GM18520 (cell line): ENCODE measurements around the gene FOXO4.

ENCODE experiments used
- ATAC-seq: cut with Tn5 transposase; IDR thresholded peaks from one replicate; pipeline ENCODE4 v1.9.1; 2021; ENCODE audit not compliant: unreplicated experiment

FOXO4 gene

DNA sequence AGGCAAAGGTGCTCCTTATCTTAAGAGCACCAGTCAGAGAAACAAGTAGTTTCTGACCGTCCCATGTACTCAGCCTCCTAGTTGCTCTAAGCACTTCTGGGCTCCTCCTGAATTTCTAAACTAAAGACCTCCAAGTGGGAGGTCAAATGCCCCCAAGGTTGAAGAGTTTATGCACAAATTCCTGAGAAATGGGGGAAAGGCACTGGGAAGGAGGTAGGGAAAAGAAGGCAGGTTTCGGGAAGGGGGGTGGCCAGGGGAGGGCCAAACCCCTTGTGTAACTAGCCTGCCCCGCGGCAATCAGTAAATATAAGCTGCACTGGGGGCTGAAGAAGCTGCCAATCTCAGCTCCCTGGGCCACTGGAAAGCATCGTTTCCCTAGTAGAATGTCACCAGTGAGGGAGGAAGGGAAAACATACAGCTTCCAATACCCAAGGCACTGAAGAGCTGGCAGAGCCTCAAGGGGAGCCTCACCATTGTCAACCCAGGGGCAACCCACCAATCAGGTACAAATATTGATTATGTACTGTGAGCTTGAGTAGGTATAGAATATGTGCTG is 3.4 kb downstream of the FOXO4 start:
- ATAC-seq, result no peak

DNA sequence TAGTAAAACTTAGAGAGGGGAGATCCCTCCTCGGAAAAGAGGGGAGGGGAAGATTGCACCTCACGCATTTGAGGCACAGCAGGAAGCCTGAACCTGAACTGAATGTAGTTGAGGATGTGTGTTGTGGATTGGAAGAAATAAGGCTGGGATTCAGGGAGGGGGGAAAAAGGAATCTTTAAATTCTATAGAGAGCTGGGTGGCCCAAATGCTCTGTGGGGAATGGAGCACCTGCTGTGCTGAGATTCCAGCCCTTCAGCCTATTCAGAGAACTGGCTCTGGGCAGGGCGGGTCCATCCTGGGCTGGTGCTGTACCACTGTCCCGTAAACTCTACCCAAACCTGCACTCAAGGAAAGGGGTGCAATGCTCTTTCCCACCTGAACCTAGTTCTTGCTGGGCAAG is 4.1 kb downstream of the FOXO4 start:
- ATAC-seq, result no peak

- ATAC-seq, result no peak
Observed at GRCh38 chrX:71100581-71101505, 5.2 kb downstream of the FOXO4 start.

DNA sequence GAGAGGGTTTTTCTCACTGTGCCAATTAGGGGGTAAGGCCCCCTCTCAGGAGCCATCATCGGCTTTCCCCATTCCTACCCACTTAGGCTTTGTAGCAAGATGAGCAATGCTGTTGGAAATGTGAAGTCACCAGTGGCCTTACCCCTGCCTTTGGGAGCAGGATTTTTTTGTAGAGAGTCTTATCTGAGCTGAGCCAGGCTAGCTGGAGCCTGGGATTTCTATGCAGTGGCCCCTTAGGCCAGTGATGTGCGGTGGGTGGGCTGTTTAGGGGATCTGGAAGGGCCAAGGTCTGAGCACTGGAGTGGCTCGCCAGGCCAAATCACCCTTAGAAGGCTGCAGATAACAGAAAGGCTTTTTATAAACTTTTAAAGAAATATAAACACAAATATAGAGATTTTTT is 6.6 kb downstream of the FOXO4 start:
- ATAC-seq, result no peak

DNA sequence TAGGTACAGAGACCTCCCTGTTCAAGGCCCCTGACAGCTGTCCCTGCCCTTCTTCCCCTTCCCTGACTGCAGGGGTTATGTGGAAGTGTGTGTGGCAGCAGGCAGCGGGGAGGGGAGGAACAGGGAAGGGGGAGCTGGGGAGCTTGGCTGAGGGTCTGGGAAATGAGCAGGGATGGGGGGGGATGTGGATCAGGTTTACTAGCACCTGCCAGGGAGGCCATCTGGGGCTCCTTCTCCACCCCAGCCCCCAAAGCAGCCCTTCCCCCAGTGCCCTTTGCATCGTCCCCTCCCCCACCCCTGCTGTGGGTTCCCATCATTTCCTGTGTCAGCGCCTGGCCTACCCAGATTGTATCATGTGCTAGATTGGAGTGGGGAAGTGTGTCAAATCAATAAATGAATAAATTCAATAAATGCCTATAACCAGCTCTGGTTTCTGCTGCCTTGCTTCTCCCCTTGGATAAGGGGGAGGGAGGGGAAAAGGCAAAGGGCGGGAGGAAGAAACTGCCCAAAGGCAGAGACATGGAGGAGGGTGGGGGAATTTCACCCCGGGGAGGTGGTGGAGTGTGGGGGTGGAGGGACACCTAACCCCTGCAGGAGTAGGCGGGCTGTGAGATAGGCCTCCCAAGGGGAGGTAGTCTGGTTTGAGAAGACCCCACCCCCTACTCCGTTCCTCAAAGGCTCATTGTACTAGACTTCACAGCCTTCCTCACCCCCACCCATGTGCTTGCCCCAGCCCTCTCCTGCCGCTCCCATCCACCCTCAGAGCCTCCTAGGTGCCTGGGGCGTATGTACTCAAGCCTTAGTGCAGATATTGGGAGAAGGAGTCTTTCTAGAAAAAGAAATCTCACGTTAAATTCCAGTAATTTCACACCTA is 7.7 kb downstream of the FOXO4 start:
- no peak for ATAC-seq

GRCh38 chrX:71105628-71106027 is 10.0 kb downstream of the FOXO4 start:
- no peak for ATAC-seq

DNA sequence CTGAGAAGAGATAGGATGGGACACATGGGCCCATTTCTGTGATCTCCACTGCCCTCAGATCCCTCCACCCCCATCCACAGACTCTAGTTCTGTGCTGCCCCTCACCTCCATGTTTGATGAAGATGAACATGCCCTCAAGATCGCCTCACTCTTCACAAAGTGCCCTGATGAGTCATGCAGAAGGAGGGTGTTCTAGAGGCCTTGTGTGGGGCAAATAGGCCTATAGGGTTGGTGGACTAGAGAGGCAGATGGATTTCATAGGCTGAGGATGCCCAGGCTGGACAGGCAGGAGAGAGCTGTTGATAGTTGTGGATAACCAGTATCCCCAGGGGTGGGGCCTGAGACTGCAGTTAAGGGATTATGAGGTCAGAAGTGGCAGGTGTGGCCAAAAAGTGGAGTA is 10.8 kb downstream of the FOXO4 start, which contains the start of gene CXorf65:
Gene CXorf65 (minus strand): TSS at position 314 of the 400 bp plus-strand sequence. CDS start 184 bp downstream, at position 130.
- no peak for ATAC-seq

DNA sequence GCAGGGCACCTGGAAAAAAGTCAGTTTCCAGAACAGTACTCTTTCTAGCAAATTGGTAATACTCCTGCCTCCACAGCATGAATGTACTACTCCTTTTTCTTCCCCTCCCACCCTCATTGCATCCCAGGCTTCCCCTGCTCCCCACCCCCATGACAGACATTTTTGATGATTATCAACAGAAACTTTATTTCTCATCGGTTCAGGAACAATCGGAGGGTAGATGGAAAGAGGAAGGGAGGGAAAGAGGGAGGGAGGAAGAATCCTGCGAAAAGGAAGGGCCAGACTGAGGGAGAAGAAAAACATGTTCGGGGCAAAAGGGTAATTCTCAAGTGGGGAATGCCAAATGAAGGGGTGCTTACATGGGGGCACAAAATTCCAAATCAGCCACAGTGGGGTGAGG is 11.6 kb downstream of the FOXO4 start:
- ATAC-seq, result no peak

DNA sequence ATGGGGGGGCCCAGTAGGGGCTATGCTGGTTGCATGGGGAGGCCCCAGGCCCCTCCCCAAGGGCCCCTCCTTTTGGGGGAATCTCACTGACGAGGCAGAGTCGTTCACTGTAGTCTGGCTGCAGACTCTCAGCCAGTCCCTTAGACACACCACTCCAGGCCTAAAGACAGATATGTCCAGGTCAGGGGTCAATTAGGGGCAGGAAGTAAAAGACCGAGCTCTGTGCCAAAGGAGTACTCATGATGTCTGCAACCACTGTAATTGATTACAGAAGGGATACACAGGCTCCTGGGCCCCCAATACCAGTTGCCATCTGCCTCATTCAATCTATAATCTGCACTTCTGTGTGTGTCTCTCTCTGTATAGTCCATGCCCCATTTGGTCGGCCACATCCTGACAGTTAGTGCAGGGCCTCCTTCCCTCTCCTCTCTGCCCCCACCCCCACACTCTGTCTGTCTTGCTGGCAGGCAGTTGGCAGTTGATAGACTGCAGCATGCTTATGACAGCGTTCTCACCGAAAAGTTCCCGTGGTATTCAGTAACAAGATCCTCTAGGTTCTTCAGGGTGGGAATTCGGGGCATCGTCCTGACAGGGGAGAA is 12.2 kb downstream of the FOXO4 start:
- no peak for ATAC-seq

- no peak for ATAC-seq
Observed at GRCh38 chrX:71109051-71109450, 13.4 kb downstream of the FOXO4 start.

GRCh38 chrX:71111141-71111843 is 15.6 kb downstream of the FOXO4 start, which contains the start of gene IL2RG:
IL2RG (minus strand) TSS chrX:71111577; CDS start chrX:71111539, 38 bp downstream.
- peak; percentile 85 for ATAC-seq

GRCh38 chrX:71111921-71112431 is 16.3 kb downstream of the FOXO4 start:
- peak; percentile 16 for ATAC-seq

- ATAC-seq, result no peak
Observed at GRCh38 chrX:71117358-71117757, 21.7 kb downstream of the FOXO4 start.

GRCh38 chrX:71118032-71118984 is 22.7 kb downstream of the FOXO4 start, which contains the start of gene MED12:
MED12 (plus strand) TSS chrX:71118596; CDS start chrX:71118755, 159 bp downstream.
- peak; percentile 82 for ATAC-seq

- ATAC-seq, result no peak
Observed at GRCh38 chrX:71118985-71119535, 23.4 kb downstream of the FOXO4 start.

GRCh38 chrX:71128166-71128833 is 32.6 kb downstream of the FOXO4 start:
- no peak for ATAC-seq

- no peak for ATAC-seq
Observed at GRCh38 chrX:71128915-71129765, 33.5 kb downstream of the FOXO4 start.
